DLD1 (cell line): ENCODE results near the gene ZC3HAV1L.
"Not testable (repeated sequence)": the region's sequence is repeated elsewhere in the genome, so short reads cannot be mapped to it uniquely, and the experiment has no call there.

ENCODE experiments used
- in situ Hi-C: cut with HindIII; loops from 2 replicates; pipeline ENCODE4 v1.10.0; 2017; ENCODE audit warnings: low sequenced_read_pairs

Gene ZC3HAV1L

GRCh38 chr7:139054656-139055055, 18.8 kb upstream of the ZC3HAV1L start:
- in situ Hi-C loops: not testable (repeated sequence)

GRCh38 chr7:139054101-139054500, 18.3 kb upstream of the ZC3HAV1L start:
- in situ Hi-C loops: no loop called here

GRCh38 chr7:139051655-139052054, 15.8 kb upstream of the ZC3HAV1L start:
- in situ Hi-C loops: no loop called here

- in situ Hi-C loops: no loop called here
Observed at GRCh38 chr7:139049936-139050335, 14.1 kb upstream of the ZC3HAV1L start.

- in situ Hi-C loops: no loop called here
Observed at GRCh38 chr7:139049111-139049510, 13.3 kb upstream of the ZC3HAV1L start.

- in situ Hi-C loops: no loop called here
Observed at GRCh38 chr7:139047970-139048369, 12.1 kb upstream of the ZC3HAV1L start.

GRCh38 chr7:139046143-139046542, 10.3 kb upstream of the ZC3HAV1L start:
- in situ Hi-C loops: no loop called here

GRCh38 chr7:139044813-139045794, 9.3 kb upstream of the ZC3HAV1L start:
- in situ Hi-C loops: no loop called here

GRCh38 chr7:139043823-139044812, 8.3 kb upstream of the ZC3HAV1L start:
- in situ Hi-C loops: no loop called here

- in situ Hi-C loops: no loop called here
Observed at GRCh38 chr7:139041378-139042085, 5.7 kb upstream of the ZC3HAV1L start.

GRCh38 chr7:139038691-139039090, 2.8 kb upstream of the ZC3HAV1L start:
- in situ Hi-C loops: no loop called here

GRCh38 chr7:139036901-139037300, 1.1 kb upstream of the ZC3HAV1L start:
- in situ Hi-C loops: no loop called here

GRCh38 chr7:139034855-139035585, 822 bp downstream of the ZC3HAV1L start:
- in situ Hi-C loops: no loop called here

GRCh38 chr7:139034336-139034735, 1.5 kb downstream of the ZC3HAV1L start:
- in situ Hi-C loops: no loop called here

GRCh38 chr7:139033346-139034114, 2.3 kb downstream of the ZC3HAV1L start:
- in situ Hi-C loops: no loop called here

- in situ Hi-C loops: no loop called here
Observed at GRCh38 chr7:139032473-139032872, 3.4 kb downstream of the ZC3HAV1L start.

GRCh38 chr7:139029353-139029752, 6.5 kb downstream of the ZC3HAV1L start:
- in situ Hi-C loops: no loop called here

- in situ Hi-C loops: no loop called here
Observed at GRCh38 chr7:139026551-139026950, 9.3 kb downstream of the ZC3HAV1L start.

GRCh38 chr7:139025861-139026260, 10.0 kb downstream of the ZC3HAV1L start:
- in situ Hi-C loops: not testable (repeated sequence)
